ENCODE data around the gene FOSB.
"Not testable (repeated sequence)": the region's sequence is repeated elsewhere in the genome, so short reads cannot be mapped to it uniquely, and the experiment has no call there.

Gene FOSB

DNA sequence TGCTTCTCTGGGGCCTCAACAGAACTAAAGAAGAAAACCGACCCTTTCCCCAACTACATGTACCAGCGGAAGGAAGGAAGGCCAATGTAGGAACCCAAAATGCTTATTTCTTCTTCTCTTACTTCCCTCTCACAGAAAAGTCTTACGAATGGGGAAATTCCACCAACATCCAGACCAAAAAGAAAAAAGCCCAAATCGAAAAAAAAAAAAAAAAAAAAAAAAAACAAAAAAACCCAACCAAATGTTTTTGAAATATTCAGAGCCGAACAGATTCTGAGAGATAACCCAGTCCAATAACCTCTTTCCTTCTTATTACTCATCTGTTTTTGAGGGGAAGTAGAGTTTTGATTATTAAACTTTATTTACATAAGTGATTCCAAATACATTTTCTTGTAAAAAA lies 34.3 kb downstream of the FOSB start:
- Histone ChIP-seq H3K27me3 (ENCODE audit: insufficient read depth, low read length) (peaks cover 39% of the 10 kb centered on the region), H3K36me3 (ENCODE audit: insufficient read depth, low read length) (no peaks in the 10 kb centered on the region), H3K4me3 (ENCODE audit: low read length) (no peak overlapping the region), H2AFZ (ENCODE audit: low read depth, low read length) (no peak overlapping the region), H3K9me3 (ENCODE audit: low read length) (no peaks in the 10 kb centered on the region), H3K4me1 (ENCODE audit: insufficient read depth, low read length) (peaks cover 3% of the 10 kb centered on the region)

GRCh38 chr19:45503909-45504308 lies 36.1 kb downstream of the FOSB start:
- H3K4me1 ChIP-seq (ENCODE audit: insufficient read depth, low read length): peaks cover 12% of the 10 kb centered on the region

DNA sequence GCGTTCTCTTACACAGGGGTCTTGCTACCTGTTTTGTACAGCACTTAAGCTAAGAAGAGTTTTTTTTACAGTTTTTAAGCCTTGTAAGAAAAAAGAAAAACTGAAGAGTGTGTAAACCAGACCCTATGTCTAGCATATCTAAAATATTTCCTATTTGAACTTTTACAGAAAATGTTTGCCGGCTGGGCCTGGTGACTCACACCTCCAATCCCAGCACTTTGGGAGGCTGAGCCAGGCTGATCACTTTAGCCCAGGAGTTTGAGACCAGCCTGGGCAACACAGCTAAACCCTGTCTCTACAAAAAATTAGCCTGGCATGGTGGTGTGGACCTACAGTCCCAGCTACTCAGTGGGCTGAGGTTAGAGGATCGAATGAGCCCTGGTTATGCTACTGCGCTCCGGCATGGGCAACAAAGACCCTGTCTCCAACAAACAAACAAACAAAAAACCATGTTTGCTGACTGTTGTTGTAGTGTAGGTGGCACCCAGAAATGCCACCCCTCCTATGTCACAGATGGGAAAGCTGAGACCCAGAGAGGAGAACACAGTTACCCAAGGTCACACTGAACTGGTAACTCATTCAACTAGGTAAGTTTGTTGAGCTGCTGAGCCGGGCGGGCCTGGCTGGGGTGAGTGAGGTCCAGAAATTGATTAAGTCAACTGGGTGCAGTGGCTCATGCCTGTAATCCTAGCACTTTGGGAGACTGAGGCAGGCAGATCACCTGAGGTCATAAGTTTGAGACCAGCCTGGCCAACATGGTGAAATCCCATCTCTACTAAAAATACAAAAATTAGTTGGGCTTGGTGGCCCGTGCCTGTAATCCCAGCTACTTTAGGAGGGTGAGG lies 37.6 kb downstream of the FOSB start:
- Histone ChIP-seq H3K9me3 (ENCODE audit: low read length) (no peaks in the 10 kb centered on the region), H3K4me1 (ENCODE audit: insufficient read depth, low read length) (peaks cover 15% of the 10 kb centered on the region), H3K4me3 (ENCODE audit: low read length) (no peak overlapping the region), H3K36me3 (ENCODE audit: insufficient read depth, low read length) (no peaks in the 10 kb centered on the region), H3K27me3 (ENCODE audit: insufficient read depth, low read length) (peaks cover 14% of the 10 kb centered on the region), H2AFZ (ENCODE audit: low read depth, low read length) (no peak overlapping the region)

More at GRCh38 chr19:45503909-45504308, 36.1 kb downstream of the FOSB start:
- no peaks in the 10 kb centered on the region for H3K36me3 ChIP-seq (ENCODE audit: insufficient read depth, low read length)
- peaks cover 26% of the 10 kb centered on the region for H3K27me3 ChIP-seq (ENCODE audit: insufficient read depth, low read length)
- no peaks in the 10 kb centered on the region for H3K9me3 ChIP-seq (ENCODE audit: low read length)
- H2AFZ ChIP-seq (ENCODE audit: low read depth, low read length): no peak overlapping the region
- H3K4me3 ChIP-seq (ENCODE audit: low read length): no peak overlapping the region

DNA sequence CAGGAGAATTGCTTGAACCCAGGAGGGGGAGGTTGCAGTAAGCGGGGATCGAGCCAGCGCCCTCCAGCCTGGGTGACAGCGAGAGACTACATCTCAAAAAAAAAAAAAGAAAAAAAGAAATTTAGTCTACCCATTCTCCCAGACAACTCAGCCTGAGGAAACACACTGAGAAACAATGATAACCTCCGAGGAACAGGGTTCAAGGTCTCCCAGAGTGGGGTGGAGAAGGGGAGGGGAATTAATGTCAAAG lies 38.1 kb downstream of the FOSB start:
- Histone ChIP-seq H3K4me3 (ENCODE audit: low read length) (no peak overlapping the region), H3K4me1 (ENCODE audit: insufficient read depth, low read length) (peaks cover 15% of the 10 kb centered on the region), H3K27me3 (ENCODE audit: insufficient read depth, low read length) (peaks cover 14% of the 10 kb centered on the region), H3K9me3 (ENCODE audit: low read length) (no peaks in the 10 kb centered on the region), H3K36me3 (ENCODE audit: insufficient read depth, low read length) (no peaks in the 10 kb centered on the region), H2AFZ (ENCODE audit: low read depth, low read length) (no peak overlapping the region)

- peak overlapping the region; percentile 72 for H3K4me3 ChIP-seq (ENCODE audit: low read length)
- H2AFZ ChIP-seq (ENCODE audit: low read depth, low read length): peak overlapping the region; percentile 89
- H3K27me3 ChIP-seq (ENCODE audit: insufficient read depth, low read length): peaks cover 9% of the 10 kb centered on the region
- H3K4me1 ChIP-seq (ENCODE audit: insufficient read depth, low read length): peaks cover 15% of the 10 kb centered on the region
- no peaks in the 10 kb centered on the region for H3K9me3 ChIP-seq (ENCODE audit: low read length)
- H3K36me3 ChIP-seq (ENCODE audit: insufficient read depth, low read length): no peaks in the 10 kb centered on the region
Measured at GRCh38 chr19:45506246-45506988, 38.6 kb downstream of the FOSB start.

GRCh38 chr19:45506989-45507871 lies 39.4 kb downstream of the FOSB start, which contains the start of gene VASP:
TSS of gene VASP (plus strand) at chr19:45507479. CDS start at chr19:45507772, 293 bp downstream.
- peak within 1 kb of the TSS; percentile 89 for H2AFZ ChIP-seq (ENCODE audit: low read depth, low read length)
- peaks cover 15% of the 10 kb centered on the region for H3K4me1 ChIP-seq (ENCODE audit: insufficient read depth, low read length)
- H3K27me3 ChIP-seq (ENCODE audit: insufficient read depth, low read length): peaks cover 4% of the 10 kb centered on the region
- H3K36me3 ChIP-seq (ENCODE audit: insufficient read depth, low read length): no peaks in the 10 kb centered on the region
- H3K4me3 ChIP-seq (ENCODE audit: low read length): peak within 1 kb of the TSS; percentile 72
- H3K9me3 ChIP-seq (ENCODE audit: low read length): no peaks in the 10 kb centered on the region

- no peaks in the 10 kb centered on the region for H3K9me3 ChIP-seq (ENCODE audit: low read length)
- H3K27me3 ChIP-seq (ENCODE audit: insufficient read depth, low read length): no peaks in the 10 kb centered on the region
Measured at GRCh38 chr19:45507872-45508416, 40.1 kb downstream of the FOSB start.

DNA sequence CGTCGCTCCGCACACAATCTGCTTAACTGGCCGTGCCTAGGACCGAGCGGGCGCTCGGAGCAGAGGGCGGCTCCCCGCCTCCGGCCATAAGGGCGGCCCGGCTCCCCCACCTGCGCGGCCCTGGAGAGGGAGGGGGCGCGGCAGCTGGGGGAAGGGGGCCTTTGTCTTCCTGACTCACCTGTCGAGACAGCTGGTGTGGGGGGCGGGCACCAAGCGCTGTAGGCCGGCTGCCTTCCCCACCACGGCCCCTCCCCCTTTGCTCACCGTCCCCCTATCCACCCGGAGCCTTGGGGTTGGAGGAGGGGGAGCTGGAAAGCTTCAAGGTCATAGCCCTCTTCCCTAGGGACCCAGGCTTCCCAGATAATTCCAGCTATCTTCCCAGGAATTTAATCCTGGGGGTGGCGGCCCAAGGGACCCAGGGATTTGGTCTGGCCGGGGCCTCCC lies 40.6 kb downstream of the FOSB start:
- Histone ChIP-seq H3K36me3 (ENCODE audit: insufficient read depth, low read length) (no peaks in the 10 kb centered on the region), H3K27me3 (ENCODE audit: insufficient read depth, low read length) (no peaks in the 10 kb centered on the region), H2AFZ (ENCODE audit: low read depth, low read length) (peak overlapping the region; percentile 89), H3K4me3 (ENCODE audit: low read length) (peak overlapping the region; percentile 72), H3K9me3 (ENCODE audit: low read length) (no peaks in the 10 kb centered on the region), H3K4me1 (ENCODE audit: insufficient read depth, low read length) (peaks cover 15% of the 10 kb centered on the region)

More at GRCh38 chr19:45507872-45508416, 40.1 kb downstream of the FOSB start:
- peak overlapping the region; percentile 89 for H2AFZ ChIP-seq (ENCODE audit: low read depth, low read length)
- H3K36me3 ChIP-seq (ENCODE audit: insufficient read depth, low read length): no peaks in the 10 kb centered on the region
- peak overlapping the region; percentile 72 for H3K4me3 ChIP-seq (ENCODE audit: low read length)
- H3K4me1 ChIP-seq (ENCODE audit: insufficient read depth, low read length): peaks cover 15% of the 10 kb centered on the region

DNA sequence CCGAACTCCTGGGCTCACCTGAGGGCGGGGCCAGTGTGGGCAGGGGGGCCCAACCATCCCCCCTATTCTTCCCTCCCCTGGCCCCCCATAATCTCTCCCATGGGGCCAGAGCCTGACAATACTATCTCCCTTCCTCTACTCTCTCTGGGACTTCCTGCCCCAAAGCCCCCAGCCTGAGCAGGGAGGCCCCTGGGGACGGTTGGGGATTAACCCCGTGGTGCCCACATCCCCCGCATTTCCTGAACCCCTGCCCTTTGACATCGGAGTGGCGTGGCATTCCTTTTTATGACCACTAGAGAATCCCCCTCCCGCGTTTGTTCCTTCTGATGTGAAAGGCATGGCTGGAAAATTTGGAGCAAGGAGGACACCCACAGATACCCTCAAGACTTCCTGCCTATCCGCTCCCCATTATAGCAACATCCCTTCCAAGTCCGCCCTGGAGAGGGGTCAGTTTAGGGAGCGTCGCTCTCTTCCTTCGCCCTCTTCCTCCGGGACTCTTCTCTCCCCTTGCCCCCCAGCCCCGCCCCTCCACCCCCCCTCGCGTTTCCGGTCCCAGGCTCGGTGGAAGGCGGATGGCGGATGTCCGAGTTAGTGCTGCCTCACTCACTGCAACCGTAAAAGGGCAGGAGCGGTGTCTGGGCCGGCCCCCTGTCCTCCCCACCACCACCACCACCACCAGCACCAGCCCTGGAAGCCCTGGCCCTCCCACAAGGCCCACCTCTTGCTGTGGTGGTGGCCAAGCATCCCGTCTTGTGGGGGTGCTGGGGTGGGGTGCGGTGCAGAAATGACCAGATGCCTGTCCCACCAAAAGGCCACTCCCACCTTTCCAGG lies 41.3 kb downstream of the FOSB start:
- Histone ChIP-seq H2AFZ (ENCODE audit: low read depth, low read length) (no peak overlapping the region), H3K27me3 (ENCODE audit: insufficient read depth, low read length) (no peaks in the 10 kb centered on the region), H3K9me3 (ENCODE audit: low read length) (no peaks in the 10 kb centered on the region), H3K4me3 (ENCODE audit: low read length) (peak overlapping the region; percentile 72), H3K4me1 (ENCODE audit: insufficient read depth, low read length) (peaks cover 15% of the 10 kb centered on the region), H3K36me3 (ENCODE audit: insufficient read depth, low read length) (no peaks in the 10 kb centered on the region)

- H2AFZ ChIP-seq (ENCODE audit: low read depth, low read length): no peak overlapping the region
- no peaks in the 10 kb centered on the region for H3K36me3 ChIP-seq (ENCODE audit: insufficient read depth, low read length)
- no peaks in the 10 kb centered on the region for H3K9me3 ChIP-seq (ENCODE audit: low read length)
- H3K4me1 ChIP-seq (ENCODE audit: insufficient read depth, low read length): peaks cover 15% of the 10 kb centered on the region
- no peaks in the 10 kb centered on the region for H3K27me3 ChIP-seq (ENCODE audit: insufficient read depth, low read length)
- no peak overlapping the region for H3K4me3 ChIP-seq (ENCODE audit: low read length)
Measured at GRCh38 chr19:45509692-45510015, 41.9 kb downstream of the FOSB start.

DNA sequence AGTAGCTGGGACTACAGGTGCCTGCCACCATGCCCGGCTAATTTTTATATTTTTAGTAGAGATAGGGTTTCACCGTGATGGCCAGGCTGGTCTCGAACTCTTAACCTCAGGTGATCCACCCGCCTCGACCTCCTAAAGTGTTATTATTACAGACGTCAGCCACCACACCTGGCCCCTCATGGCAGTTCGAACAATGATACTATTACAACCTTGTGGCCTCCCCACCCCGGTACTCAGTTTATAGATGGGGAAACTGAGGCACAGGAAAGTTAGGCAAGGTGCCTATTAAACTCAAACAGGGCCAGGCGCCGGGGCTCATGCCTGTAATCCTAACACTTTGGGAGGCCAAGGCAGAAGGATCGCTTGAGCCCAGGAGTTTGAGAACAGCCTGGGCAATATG lies 42.6 kb downstream of the FOSB start:
- H3K27me3 ChIP-seq (ENCODE audit: insufficient read depth, low read length); H3K4me3 ChIP-seq (ENCODE audit: low read length); H3K9me3 ChIP-seq (ENCODE audit: low read length); H2AFZ ChIP-seq (ENCODE audit: low read depth, low read length); H3K36me3 ChIP-seq (ENCODE audit: insufficient read depth, low read length): not testable (repeated sequence)
- H3K4me1 ChIP-seq (ENCODE audit: insufficient read depth, low read length): peaks cover 15% of the 10 kb centered on the region

- Histone ChIP-seq H2AFZ (ENCODE audit: low read depth, low read length) (no peak overlapping the region), H3K4me1 (ENCODE audit: insufficient read depth, low read length) (peaks cover 15% of the 10 kb centered on the region), H3K36me3 (ENCODE audit: insufficient read depth, low read length) (no peaks in the 10 kb centered on the region), H3K4me3 (ENCODE audit: low read length) (no peak overlapping the region), H3K9me3 (ENCODE audit: low read length) (no peaks in the 10 kb centered on the region), H3K27me3 (ENCODE audit: insufficient read depth, low read length) (no peaks in the 10 kb centered on the region)
Measured at GRCh38 chr19:45511074-45511473, 43.3 kb downstream of the FOSB start.
